Left ventricle myocardium inferior (tissue), 1 donor: ENCODE measurements around the gene ATRX. TPM values are rescaled to one million over a fixed set of nuclear protein-coding genes. Genes with fewer than 3 reads are reported as not detected.
"Not testable (repeated sequence)": the region's sequence is repeated elsewhere in the genome, so short reads cannot be mapped to it uniquely, and the experiment has no call there.

Experiments
- DNase-seq: peaks from one replicate; pipeline ENCODE4 v3.0.0-alpha.2; 2020
- H3K27ac ChIP-seq: fragments of 200-600 bp; replicated peaks from 2 replicates; pipeline ENCODE4 v1.8.0; 2021
- H3K27me3 ChIP-seq: fragments of 200-600 bp; 2 replicates; pipeline ENCODE4 v1.8.0; 2021; ENCODE audit warnings: low read depth
- H3K36me3 ChIP-seq: fragments of 200-600 bp; 2 replicates; pipeline ENCODE4 v1.8.0; 2021
- H3K4me1 ChIP-seq: fragments of 200-600 bp; 2 replicates; pipeline ENCODE4 v1.8.0; 2021
- H3K4me3 ChIP-seq: fragments of 200-600 bp; 2 replicates; pipeline ENCODE4 v1.8.0; 2021; ENCODE audit warnings: mild to moderate bottlenecking, moderate library complexity
- H3K9me3 ChIP-seq: fragments of 200-600 bp; replicated peaks from 2 replicates; pipeline ENCODE4 v1.8.0; 2021
- intact Hi-C: fragments of 100-400 bp; cut with micrococcal nuclease; formaldehyde crosslinking; loops from one replicate; pipeline ENCODE4 v1.11.0; 2022
- long read RNA-seq: library from polyadenylated mRNA; unstranded; transcript quantifications from one replicate; pipeline ENCODE4 v2.0.0, GENCODE V29; 2021
- total RNA-seq: library from RNA; stranded (reverse); fragmentation: NEBNext Ultra II Directional; extraction: Animal tissue kit (Norgen Biotek cat#: 25700); gene quantifications from one replicate; pipeline ENCODE4 v1.2.1, GENCODE V29; 2021
- TF ChIP-seq, protein P1 (sequence below): fragments of 200-600 bp; IDR thresholded peaks from 2 replicates; pipeline ENCODE4 v1.8.0; 2021; ENCODE audit warnings: antibody characterized with exemption, mild to moderate bottlenecking, borderline replicate concordance
- donor health status: DM: no; HTN: yes; CAD: no; lungs with severe emphysema.

Gene ATRX, protein sequence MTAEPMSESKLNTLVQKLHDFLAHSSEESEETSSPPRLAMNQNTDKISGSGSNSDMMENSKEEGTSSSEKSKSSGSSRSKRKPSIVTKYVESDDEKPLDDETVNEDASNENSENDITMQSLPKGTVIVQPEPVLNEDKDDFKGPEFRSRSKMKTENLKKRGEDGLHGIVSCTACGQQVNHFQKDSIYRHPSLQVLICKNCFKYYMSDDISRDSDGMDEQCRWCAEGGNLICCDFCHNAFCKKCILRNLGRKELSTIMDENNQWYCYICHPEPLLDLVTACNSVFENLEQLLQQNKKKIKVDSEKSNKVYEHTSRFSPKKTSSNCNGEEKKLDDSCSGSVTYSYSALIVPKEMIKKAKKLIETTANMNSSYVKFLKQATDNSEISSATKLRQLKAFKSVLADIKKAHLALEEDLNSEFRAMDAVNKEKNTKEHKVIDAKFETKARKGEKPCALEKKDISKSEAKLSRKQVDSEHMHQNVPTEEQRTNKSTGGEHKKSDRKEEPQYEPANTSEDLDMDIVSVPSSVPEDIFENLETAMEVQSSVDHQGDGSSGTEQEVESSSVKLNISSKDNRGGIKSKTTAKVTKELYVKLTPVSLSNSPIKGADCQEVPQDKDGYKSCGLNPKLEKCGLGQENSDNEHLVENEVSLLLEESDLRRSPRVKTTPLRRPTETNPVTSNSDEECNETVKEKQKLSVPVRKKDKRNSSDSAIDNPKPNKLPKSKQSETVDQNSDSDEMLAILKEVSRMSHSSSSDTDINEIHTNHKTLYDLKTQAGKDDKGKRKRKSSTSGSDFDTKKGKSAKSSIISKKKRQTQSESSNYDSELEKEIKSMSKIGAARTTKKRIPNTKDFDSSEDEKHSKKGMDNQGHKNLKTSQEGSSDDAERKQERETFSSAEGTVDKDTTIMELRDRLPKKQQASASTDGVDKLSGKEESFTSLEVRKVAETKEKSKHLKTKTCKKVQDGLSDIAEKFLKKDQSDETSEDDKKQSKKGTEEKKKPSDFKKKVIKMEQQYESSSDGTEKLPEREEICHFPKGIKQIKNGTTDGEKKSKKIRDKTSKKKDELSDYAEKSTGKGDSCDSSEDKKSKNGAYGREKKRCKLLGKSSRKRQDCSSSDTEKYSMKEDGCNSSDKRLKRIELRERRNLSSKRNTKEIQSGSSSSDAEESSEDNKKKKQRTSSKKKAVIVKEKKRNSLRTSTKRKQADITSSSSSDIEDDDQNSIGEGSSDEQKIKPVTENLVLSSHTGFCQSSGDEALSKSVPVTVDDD (N-terminal part only)
- 82.2 TPM for total RNA-seq
- long read RNA-seq, partial matches to known transcripts = 35 of 45 reads
- long read RNA-seq, other reads (novel, unspliced or antisense) = 7 of 45 reads

DNA sequence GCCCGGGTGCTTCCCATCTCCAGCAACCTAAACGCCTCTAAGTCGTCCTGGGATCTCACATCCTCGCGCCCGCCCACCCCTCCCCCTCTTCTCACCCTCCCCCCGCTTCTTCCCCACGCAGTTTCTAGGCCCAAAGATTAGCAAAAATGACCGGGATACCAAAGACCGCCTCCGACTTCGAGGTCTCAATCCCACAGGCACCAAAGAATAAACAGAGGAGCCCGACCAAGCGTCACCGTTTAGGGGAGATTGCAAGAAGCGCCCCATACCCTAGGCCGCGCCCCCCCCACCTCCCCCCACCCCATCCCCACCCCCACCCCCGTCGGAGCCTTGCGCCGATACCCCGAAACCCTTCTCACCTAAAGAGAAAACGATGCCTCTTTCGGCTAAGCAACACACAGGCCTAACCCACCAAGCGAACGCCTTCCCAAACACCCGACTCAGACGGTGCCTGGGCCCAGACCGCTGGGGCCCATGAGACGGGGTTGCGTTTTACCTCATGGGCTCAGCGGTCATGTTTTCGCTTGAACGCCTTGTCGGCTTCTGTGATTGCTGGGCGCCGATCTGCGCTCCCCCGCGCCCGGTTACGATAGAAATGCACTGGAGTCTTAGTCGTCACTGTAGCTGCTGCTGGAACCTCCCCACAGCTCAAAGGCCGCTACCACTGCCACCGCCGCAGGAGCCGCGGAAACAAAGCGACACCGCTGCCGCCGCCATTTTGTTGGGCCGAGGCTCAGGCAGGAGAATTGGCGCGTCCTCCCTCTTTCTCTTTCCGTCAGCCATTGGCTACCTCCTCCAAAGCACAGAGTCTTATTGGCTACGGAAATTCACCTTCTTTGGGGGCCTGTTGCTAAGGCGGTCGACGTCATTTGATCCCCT is at the start of gene ATRX:
ATRX (minus strand) TSS at position 731 of the 879 bp plus-strand sequence; CDS start at position 516, 215 bp downstream.
- intact Hi-C loops = no loop called here
- Histone ChIP-seq H3K4me1 (peaks cover 34% of the 10 kb centered on the region), H3K27ac (peak within 1 kb of the TSS; percentile 90), H3K4me3 (peak within 1 kb of the TSS; percentile 75), H3K36me3 (no peaks in the 10 kb centered on the region), H3K9me3 (no peaks in the 10 kb centered on the region), H3K27me3 (no peaks in the 10 kb centered on the region)
- TF ChIP-seq, protein P1, sequence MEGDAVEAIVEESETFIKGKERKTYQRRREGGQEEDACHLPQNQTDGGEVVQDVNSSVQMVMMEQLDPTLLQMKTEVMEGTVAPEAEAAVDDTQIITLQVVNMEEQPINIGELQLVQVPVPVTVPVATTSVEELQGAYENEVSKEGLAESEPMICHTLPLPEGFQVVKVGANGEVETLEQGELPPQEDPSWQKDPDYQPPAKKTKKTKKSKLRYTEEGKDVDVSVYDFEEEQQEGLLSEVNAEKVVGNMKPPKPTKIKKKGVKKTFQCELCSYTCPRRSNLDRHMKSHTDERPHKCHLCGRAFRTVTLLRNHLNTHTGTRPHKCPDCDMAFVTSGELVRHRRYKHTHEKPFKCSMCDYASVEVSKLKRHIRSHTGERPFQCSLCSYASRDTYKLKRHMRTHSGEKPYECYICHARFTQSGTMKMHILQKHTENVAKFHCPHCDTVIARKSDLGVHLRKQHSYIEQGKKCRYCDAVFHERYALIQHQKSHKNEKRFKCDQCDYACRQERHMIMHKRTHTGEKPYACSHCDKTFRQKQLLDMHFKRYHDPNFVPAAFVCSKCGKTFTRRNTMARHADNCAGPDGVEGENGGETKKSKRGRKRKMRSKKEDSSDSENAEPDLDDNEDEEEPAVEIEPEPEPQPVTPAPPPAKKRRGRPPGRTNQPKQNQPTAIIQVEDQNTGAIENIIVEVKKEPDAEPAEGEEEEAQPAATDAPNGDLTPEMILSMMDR = no peak
- peak; percentile 59 for DNase-seq

DNA sequence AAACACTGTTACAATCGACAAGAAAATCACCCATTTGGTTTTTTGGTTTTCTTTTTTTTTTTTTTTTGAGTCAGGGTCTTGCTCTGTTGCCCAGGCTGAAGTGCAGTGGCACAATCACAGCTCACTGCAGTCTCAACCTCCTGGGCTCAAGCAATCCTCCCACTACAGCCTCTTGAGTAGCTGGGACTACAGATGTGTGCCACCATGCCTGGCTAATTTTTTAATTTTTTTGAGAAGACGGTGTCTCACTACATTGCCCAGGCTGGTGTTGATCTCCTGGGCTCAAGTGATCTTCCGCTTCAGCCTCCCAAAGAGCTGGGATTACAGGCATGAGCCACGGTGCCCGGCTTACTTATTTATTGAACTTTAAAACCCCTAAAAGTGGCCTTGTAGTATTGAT is 45.5 kb upstream of the ATRX start:
- DNase-seq, intact Hi-C loops, H3K4me1 ChIP-seq, H3K9me3 ChIP-seq, H3K4me3 ChIP-seq, H3K27me3 ChIP-seq, H3K27ac ChIP-seq: not testable (repeated sequence)
- H3K36me3 ChIP-seq = peaks cover 21% of the 10 kb centered on the region

DNA sequence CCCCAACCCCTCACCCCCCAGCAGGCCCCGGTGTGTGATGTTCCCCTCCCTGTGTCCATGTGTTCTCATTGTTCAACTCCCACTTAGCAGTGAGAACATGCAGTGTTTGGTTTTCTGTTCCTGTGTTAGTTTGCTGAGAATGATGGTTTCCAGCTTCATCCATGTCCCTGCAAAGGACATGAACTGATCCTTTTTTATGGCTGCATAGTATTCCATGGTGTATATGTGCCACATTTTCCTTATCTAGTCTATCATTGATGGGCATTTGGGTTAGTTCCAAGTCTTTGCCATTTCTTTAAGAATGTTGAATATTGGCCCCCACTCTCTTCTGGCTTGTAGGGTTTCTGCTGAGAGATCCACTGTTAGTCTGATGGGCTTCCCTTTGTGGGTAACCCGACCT is 36.0 kb upstream of the ATRX start:
- intact Hi-C loops, H3K4me1 ChIP-seq, H3K9me3 ChIP-seq, H3K4me3 ChIP-seq, DNase-seq, H3K27ac ChIP-seq, H3K27me3 ChIP-seq: not testable (repeated sequence)
- peaks cover 20% of the 10 kb centered on the region for H3K36me3 ChIP-seq

DNA sequence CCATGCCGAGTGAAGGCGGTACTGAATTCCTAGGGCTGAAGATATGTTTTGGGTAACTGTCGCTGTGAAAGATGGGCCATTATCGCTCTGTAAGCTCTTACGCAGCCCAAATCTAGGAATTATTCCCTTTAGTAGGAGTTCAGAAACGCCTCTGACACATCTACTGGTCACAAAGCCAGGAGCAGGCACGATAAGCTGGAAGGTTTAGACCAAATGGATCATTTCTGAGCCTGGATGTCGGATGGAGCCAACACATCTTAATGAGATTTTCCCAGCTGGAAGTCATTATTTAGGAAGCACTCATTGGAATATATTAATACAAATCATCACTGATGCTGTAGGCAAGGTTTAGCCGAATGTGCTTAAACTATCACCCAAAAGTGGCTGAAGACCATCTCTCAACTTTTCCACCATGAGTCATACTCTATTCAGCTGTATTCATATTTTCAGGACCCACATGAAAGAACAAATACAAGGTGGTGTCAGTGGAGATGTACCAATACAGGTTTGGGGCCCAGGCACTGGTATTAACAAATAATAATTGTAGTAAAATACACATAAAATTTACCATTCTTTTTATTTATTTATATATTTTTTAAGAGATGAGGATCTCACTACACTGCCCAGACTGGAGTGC is 34.2 kb upstream of the ATRX start:
- no peak for DNase-seq
- TF ChIP-seq, protein P1 = no peak
- no peak overlapping the region for H3K4me3 ChIP-seq
- no peaks in the 10 kb centered on the region for H3K27me3 ChIP-seq
- peaks cover 6% of the 10 kb centered on the region for H3K36me3 ChIP-seq
- intact Hi-C loops = no loop called here
- no peak overlapping the region for H3K27ac ChIP-seq
- no peaks in the 10 kb centered on the region for H3K9me3 ChIP-seq
- no peaks in the 10 kb centered on the region for H3K4me1 ChIP-seq

DNA sequence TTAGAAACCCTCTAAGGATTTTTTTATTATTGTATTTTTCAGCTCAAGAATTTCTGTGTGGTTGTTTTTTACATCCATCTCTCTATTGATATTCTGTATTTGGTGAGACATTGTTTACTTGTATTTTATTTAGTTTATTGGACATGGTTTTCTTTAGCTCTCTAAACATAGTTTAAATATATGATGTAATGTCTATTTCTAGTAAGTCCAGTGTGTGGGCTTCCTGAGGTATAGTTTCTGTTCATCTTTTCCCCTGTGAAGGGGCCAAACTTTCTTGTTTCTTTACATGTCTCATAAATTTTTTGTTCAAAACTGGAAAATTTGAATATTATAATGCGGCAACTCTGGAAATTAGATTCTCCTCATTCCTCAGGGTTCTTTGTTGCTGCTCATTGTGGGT is 28.2 kb upstream of the ATRX start:
- intact Hi-C loops = no loop called here
- Histone ChIP-seq H3K36me3 (no peaks in the 10 kb centered on the region), H3K27me3 (no peaks in the 10 kb centered on the region), H3K4me3 (no peak overlapping the region), H3K27ac (no peak overlapping the region), H3K9me3 (peaks cover 6% of the 10 kb centered on the region), H3K4me1 (no peaks in the 10 kb centered on the region)
- TF ChIP-seq, protein P1 = no peak
- DNase-seq = no peak
